Activated CD4-positive, alpha-beta T cell treated with anti-CD3 and anti-CD28 coated beads, Interleukin-10, Interleukin-2, amounts not matched to agents 100 ng/mL and 50 ng/mL, durations not matched to agents 16 hours and 8 hours (primary cell): ENCODE results near the gene APOA1.
"Not testable (repeated sequence)": the region's sequence is repeated elsewhere in the genome, so short reads cannot be mapped to it uniquely, and the experiment has no call there.

Source experiments
- DNase-seq: peaks from one replicate; pipeline ENCODE4 v3.0.0-alpha.2; 2020

APOA1 gene

GRCh38 chr11:116811194-116811593 lies 26.2 kb downstream of the APOA1 start:
- no peak for DNase-seq

- DNase-seq = no peak
Observed at GRCh38 chr11:116808262-116809175, 28.9 kb downstream of the APOA1 start.

- DNase-seq = no peak
Observed at GRCh38 chr11:116807601-116808261, 29.7 kb downstream of the APOA1 start.

GRCh38 chr11:116804001-116804400 lies 33.4 kb downstream of the APOA1 start:
- DNase-seq = no peak

- not testable (repeated sequence) for DNase-seq
Observed at GRCh38 chr11:116801662-116802061, 35.8 kb downstream of the APOA1 start.

GRCh38 chr11:116800610-116801009 lies 36.8 kb downstream of the APOA1 start:
- no peak for DNase-seq

- DNase-seq = peak; percentile 47
Observed at GRCh38 chr11:116798368-116798767, 39.1 kb downstream of the APOA1 start.

GRCh38 chr11:116797816-116798215 lies 39.6 kb downstream of the APOA1 start:
- no peak for DNase-seq

- no peak for DNase-seq
Observed at GRCh38 chr11:116796548-116796947, 40.9 kb downstream of the APOA1 start.

- DNase-seq = no peak
Observed at GRCh38 chr11:116794851-116795250, 42.6 kb downstream of the APOA1 start.

- no peak for DNase-seq
Observed at GRCh38 chr11:116793772-116794097, 43.7 kb downstream of the APOA1 start.

- no peak for DNase-seq
Observed at GRCh38 chr11:116792869-116793771, 44.3 kb downstream of the APOA1 start.

- DNase-seq = no peak
Observed at GRCh38 chr11:116792144-116792868, 45.1 kb downstream of the APOA1 start.

- DNase-seq = no peak
Observed at GRCh38 chr11:116791813-116792143, 45.6 kb downstream of the APOA1 start, which contains the start of gene APOA5. TSS of gene APOA5 (minus strand) at chr11:116791879. CDS start at chr11:116791860, 19 bp downstream.

- peak; percentile 79 for DNase-seq
Observed at GRCh38 chr11:116791002-116791812, 46.2 kb downstream of the APOA1 start.

GRCh38 chr11:116790167-116791001 lies 47.0 kb downstream of the APOA1 start:
- DNase-seq = no peak

GRCh38 chr11:116788975-116789374 lies 48.4 kb downstream of the APOA1 start:
- no peak for DNase-seq

- DNase-seq = no peak
Observed at GRCh38 chr11:116788534-116788933, 48.9 kb downstream of the APOA1 start.

- peak; percentile 86 for DNase-seq
Observed at GRCh38 chr11:116787786-116788486, 49.5 kb downstream of the APOA1 start, which contains the start of gene ZPR1. TSS of gene ZPR1 (minus strand) at chr11:116788023. CDS start at chr11:116787990, 33 bp downstream.

- DNase-seq = no peak
Observed at GRCh38 chr11:116787436-116787785, 50.0 kb downstream of the APOA1 start.
